ENCODE measurements around the gene CATSPERD.
"Not testable (repeated sequence)": the region's sequence is repeated elsewhere in the genome, so short reads cannot be mapped to it uniquely, and the experiment has no call there.

CATSPERD gene

GRCh38 chr19:5718579-5719273 lies 1.7 kb upstream of the CATSPERD start:
- DNase-seq (ENCODE audit: low read depth), result peak; percentile 93
- TF ChIP-seq CTCF (conservative IDR thresholded peaks at IDR 0.05; ENCODE audit: low read depth, low read length), result no peak
- peak overlapping the region; percentile 73 for H3K4me3 ChIP-seq (ENCODE audit: low read depth, low read length)

- no peak for TF ChIP-seq CTCF (conservative IDR thresholded peaks at IDR 0.05; ENCODE audit: low read depth, low read length)
- peak; percentile 38 for DNase-seq (ENCODE audit: low read depth)
- peak overlapping the region; percentile 73 for H3K4me3 ChIP-seq (ENCODE audit: low read depth, low read length)
Measured at GRCh38 chr19:5719274-5719960, 1.0 kb upstream of the CATSPERD start.

- no peak overlapping the region for H3K4me3 ChIP-seq (ENCODE audit: low read depth, low read length)
- no peak for TF ChIP-seq CTCF (conservative IDR thresholded peaks at IDR 0.05; ENCODE audit: low read depth, low read length)
- DNase-seq (ENCODE audit: low read depth), result no peak
Measured at GRCh38 chr19:5727453-5728050, 7.1 kb downstream of the CATSPERD start.

GRCh38 chr19:5733172-5733571 lies 12.7 kb downstream of the CATSPERD start:
- H3K4me3 ChIP-seq (ENCODE audit: low read depth, low read length); DNase-seq (ENCODE audit: low read depth): not testable (repeated sequence)

DNA sequence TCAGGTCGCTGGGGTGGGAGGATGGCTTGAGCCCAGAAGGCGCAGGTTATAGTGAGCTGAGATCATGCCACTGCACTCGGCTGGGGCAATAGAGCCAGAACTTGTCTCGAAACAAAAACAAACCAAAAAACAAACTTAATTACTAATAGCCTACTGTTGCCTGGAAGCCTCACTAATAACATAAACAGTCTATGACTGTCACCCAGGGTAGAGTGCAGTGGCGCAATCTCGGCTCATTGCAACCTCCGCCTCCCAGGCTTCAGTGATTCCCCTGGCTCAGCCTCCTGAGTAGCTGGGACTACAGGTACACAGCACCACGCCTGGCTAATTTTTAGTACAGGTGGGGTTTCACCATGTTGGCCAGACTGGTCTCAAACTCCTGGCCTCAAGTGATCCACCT lies 18.0 kb downstream of the CATSPERD start:
- no peak overlapping the region for H3K4me3 ChIP-seq (ENCODE audit: low read depth, low read length)
- DNase-seq (ENCODE audit: low read depth), result peak; percentile 5
- no peak for TF ChIP-seq CTCF (conservative IDR thresholded peaks at IDR 0.05; ENCODE audit: low read depth, low read length)

- DNase-seq (ENCODE audit: low read depth), result no peak
- no peak for TF ChIP-seq CTCF (conservative IDR thresholded peaks at IDR 0.05; ENCODE audit: low read depth, low read length)
- no peak overlapping the region for H3K4me3 ChIP-seq (ENCODE audit: low read depth, low read length)
Measured at GRCh38 chr19:5742051-5742450, 21.6 kb downstream of the CATSPERD start.

DNA sequence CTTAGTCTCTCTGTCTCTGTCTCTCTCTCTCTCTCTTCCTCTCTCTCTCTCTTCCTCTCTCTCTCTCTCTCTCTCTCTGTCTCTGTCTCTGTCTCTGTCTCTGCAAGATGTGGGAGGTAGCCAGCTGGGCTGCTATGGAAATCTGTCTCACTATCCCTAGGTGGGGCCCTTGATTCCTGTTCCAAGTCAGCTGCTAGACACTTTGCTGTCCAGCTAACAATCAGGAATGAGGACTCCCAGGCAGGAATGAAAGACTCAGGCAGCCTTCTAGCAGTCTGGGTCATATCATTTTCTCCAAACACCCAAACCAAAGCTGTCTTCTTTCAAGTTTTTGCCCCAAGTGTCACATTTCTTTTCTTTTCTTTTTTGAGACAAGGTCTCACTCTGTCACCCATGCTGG lies 23.2 kb downstream of the CATSPERD start:
- H3K4me3 ChIP-seq (ENCODE audit: low read depth, low read length), result no peak overlapping the region
- TF ChIP-seq CTCF (conservative IDR thresholded peaks at IDR 0.05; ENCODE audit: low read depth, low read length), result no peak
- peak; percentile 6 for DNase-seq (ENCODE audit: low read depth)

GRCh38 chr19:5744999-5745398 lies 24.6 kb downstream of the CATSPERD start:
- not testable (repeated sequence) for H3K4me3 ChIP-seq (ENCODE audit: low read depth, low read length); DNase-seq (ENCODE audit: low read depth)

DNA sequence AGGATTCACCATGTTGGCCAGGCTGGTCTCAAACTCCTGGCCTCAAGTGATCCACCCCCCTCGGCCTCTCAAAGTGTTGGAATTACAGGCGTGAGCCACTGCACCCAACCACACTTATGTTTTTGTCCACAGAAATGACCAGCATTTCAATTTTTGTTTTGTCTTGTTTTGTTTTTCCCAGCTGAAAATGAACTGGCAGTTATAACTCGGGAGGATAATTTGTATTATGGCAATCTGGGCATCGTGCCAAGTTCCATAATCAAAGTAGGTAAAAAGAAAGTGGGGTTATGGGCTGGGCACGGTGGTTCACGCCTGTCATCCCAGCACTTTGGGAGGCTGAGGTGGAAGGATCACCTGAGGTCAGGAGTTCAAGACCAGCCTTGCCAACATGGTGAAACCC lies 28.5 kb downstream of the CATSPERD start:
- not testable (repeated sequence) for DNase-seq (ENCODE audit: low read depth)

More for the DNA sequence above, 28.5 kb downstream of the CATSPERD start:
- H3K4me3 ChIP-seq (ENCODE audit: low read depth, low read length), result not testable (repeated sequence)
